GM12878 (cell line): ENCODE measurements around the gene USP21. TPM values are rescaled to one million over a fixed set of nuclear protein-coding genes. Genes with fewer than 3 reads are reported as not detected.
A peak's percentile ranks its signal among the peaks of the same experiment; 100 is the strongest.

Experiments used
- BHLHE40 ChIP-seq, 2 experiments: fragments of 450-650 bp in 1 of 2; IDR thresholded peaks; 2 replicates each; pipeline ENCODE4 v1.6.1; 2011 to 2017; ENCODE audit warnings: low read depth in 2 of 2, borderline replicate concordance in 1 of 2, improper control_type of control experiment in 1 of 2, low read length in 1 of 2, mild to moderate bottlenecking in 1 of 2
- DPF2 ChIP-seq: fragments of 450-650 bp; IDR thresholded peaks from 2 replicates; pipeline ENCODE4 v1.6.1; 2017; ENCODE audit warnings: mild to moderate bottlenecking
- E2F8 ChIP-seq: fragments of 450-650 bp; IDR thresholded peaks from 2 replicates; pipeline ENCODE4 v1.6.1; 2018; ENCODE audit warnings: mild to moderate bottlenecking, low read depth, moderate library complexity; ENCODE audit not compliant: partially characterized antibody
- HDGF ChIP-seq: fragments of 450-650 bp; IDR thresholded peaks from 2 replicates; pipeline ENCODE4 v1.6.1; 2016; ENCODE audit warnings: antibody characterized with exemption
- IKZF1 ChIP-seq: fragments of 450-650 bp; conservative IDR thresholded peaks from 2 replicates; pipeline ENCODE4 v1.6.1; 2017; ENCODE audit warnings: antibody characterized with exemption, mild to moderate bottlenecking
- KDM1A ChIP-seq: fragments of 200-600 bp; sonication (generic); IDR thresholded peaks from 2 replicates; pipeline ENCODE4 v1.6.1; 2016; ENCODE audit warnings: borderline replicate concordance
- MTA2 ChIP-seq: fragments of 450-650 bp; IDR thresholded peaks from 2 replicates; pipeline ENCODE4 v1.6.1; 2016; ENCODE audit warnings: low read depth, mild to moderate bottlenecking, moderate library complexity
- MXI1 ChIP-seq: fragments of 150-350 bp; IDR thresholded peaks from 2 replicates; pipeline ENCODE4 v1.6.1; 2011; ENCODE audit warnings: low read depth, mild to moderate bottlenecking, inconsistent platforms, low read length, improper control_type of control experiment
- PKNOX1 ChIP-seq: fragments of 450-650 bp; IDR thresholded peaks from 2 replicates; pipeline ENCODE4 v1.6.1; 2016; ENCODE audit warnings: mild to moderate bottlenecking
- POLR2A ChIP-seq: IDR thresholded peaks from 2 replicates; pipeline ENCODE4 v1.6.1; 2011; ENCODE audit warnings: low read depth, mild to moderate bottlenecking, low read length
- ZBED1 ChIP-seq: IDR thresholded peaks from 2 replicates; pipeline ENCODE4 v1.6.1; 2016; ENCODE audit warnings: borderline replicate concordance
- polyA plus RNA-seq, 11 experiments: library from polyadenylated mRNA; depleted of rRNA in 4 of 11; unstranded in 6 of 11; stranded (reverse) in 5 of 11; fragments of >200 nt; fragmentation: Nextera tagmentation in 4 of 11; fragmentation: Illumina TruSeq in 1 of 11; extraction: Ambion mirVana in 4 of 11; extraction: Trizol in 1 of 11; gene quantifications; 1 replicate in 1 of 11; 2 replicates in 10 of 11; pipeline versions ENCODE4 v1.2.1 to v1.2.3, GENCODE V29; 2011 to 2016; ENCODE audit warnings: inconsistent platforms in 2 of 11, missing spikeins in 2 of 11, low read depth in 1 of 11
- total RNA-seq, 4 experiments: library from RNA; depleted of rRNA in 3 of 4; stranded (reverse); fragments of >200 nt in 3 of 4; fragmentation: Illumina TruSeq in 1 of 4; extraction: Trizol in 1 of 4; gene quantifications; 2 replicates each; pipeline versions ENCODE4 v1.2.1 to v1.2.3, GENCODE V29; 2013 to 2021
- TF ChIP-seq, protein P1 (sequence below): fragments of 150-350 bp; IDR thresholded peaks from 2 replicates; pipeline ENCODE4 v1.6.1; 2014; ENCODE audit warnings: mild to moderate bottlenecking, low read depth, low read length
- TF ChIP-seq, protein P2 (sequence below): IDR thresholded peaks from 2 replicates; pipeline ENCODE4 v1.6.1; 2011; ENCODE audit warnings: low read depth, low read length, improper control_type of control experiment, borderline replicate concordance

Gene USP21
- total and polyA plus RNA-seq, 10 of the 15 experiments (the other 5 are each of a cell fraction or from before 2014, with no cell fraction given) = 3.2 to 28.6 (median 16.6) TPM

- TF ChIP-seq, protein P1, sequence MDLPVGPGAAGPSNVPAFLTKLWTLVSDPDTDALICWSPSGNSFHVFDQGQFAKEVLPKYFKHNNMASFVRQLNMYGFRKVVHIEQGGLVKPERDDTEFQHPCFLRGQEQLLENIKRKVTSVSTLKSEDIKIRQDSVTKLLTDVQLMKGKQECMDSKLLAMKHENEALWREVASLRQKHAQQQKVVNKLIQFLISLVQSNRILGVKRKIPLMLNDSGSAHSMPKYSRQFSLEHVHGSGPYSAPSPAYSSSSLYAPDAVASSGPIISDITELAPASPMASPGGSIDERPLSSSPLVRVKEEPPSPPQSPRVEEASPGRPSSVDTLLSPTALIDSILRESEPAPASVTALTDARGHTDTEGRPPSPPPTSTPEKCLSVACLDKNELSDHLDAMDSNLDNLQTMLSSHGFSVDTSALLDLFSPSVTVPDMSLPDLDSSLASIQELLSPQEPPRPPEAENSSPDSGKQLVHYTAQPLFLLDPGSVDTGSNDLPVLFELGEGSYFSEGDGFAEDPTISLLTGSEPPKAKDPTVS = no peak
- TF ChIP-seq BHLHE40 (IDR thresholded peaks at IDR 0.05; ENCODE audit: borderline replicate concordance in 1 of 2, low read depth in 2 of 2, low read length in 1 of 2) (peak in 1 of 2 experiments; percentile 53; a peak in 2 of 4 replicates), PKNOX1 (no peak), MTA2 (peak; percentile 37; the same call in 1 of the 2 replicates), E2F8 (no peak), POLR2A (no peak), MXI1 (0 out of 2 replicates have a peak, but pooled peaks have one; percentile 25), DPF2 (no peak), KDM1A (no peak), ZBED1 (no peak), HDGF (peak; percentile 94), IKZF1 (peak; percentile 12)
- TF ChIP-seq, protein P2, sequence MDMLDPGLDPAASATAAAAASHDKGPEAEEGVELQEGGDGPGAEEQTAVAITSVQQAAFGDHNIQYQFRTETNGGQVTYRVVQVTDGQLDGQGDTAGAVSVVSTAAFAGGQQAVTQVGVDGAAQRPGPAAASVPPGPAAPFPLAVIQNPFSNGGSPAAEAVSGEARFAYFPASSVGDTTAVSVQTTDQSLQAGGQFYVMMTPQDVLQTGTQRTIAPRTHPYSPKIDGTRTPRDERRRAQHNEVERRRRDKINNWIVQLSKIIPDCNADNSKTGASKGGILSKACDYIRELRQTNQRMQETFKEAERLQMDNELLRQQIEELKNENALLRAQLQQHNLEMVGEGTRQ = no peak
Observed at GRCh38 chr1:161131523-161132409, 27.5 kb upstream of the USP21 start (continued).
